ENCODE data around the gene MRM3.

DNA sequence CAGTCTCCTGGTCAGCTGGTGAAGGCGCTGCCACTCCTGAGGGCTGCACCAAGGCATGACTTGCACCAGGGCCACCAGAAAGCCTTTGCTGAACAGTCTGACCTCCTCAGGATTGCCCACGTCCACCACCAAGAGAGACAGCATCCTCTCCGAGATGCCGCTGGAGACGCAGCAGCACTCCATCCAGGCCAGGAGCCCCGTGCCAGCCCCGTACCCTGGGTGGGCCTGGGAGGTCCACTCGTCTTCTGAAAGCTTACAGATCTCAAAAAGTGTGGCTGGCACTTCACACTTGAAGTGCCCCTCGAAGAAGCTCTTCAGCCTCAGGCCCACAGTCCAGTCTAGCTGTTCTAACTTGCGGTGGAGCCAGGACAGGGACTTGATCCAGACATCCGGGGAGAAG is 36.7 kb upstream of the MRM3 start:
- TF ChIP-seq, protein P1, sequence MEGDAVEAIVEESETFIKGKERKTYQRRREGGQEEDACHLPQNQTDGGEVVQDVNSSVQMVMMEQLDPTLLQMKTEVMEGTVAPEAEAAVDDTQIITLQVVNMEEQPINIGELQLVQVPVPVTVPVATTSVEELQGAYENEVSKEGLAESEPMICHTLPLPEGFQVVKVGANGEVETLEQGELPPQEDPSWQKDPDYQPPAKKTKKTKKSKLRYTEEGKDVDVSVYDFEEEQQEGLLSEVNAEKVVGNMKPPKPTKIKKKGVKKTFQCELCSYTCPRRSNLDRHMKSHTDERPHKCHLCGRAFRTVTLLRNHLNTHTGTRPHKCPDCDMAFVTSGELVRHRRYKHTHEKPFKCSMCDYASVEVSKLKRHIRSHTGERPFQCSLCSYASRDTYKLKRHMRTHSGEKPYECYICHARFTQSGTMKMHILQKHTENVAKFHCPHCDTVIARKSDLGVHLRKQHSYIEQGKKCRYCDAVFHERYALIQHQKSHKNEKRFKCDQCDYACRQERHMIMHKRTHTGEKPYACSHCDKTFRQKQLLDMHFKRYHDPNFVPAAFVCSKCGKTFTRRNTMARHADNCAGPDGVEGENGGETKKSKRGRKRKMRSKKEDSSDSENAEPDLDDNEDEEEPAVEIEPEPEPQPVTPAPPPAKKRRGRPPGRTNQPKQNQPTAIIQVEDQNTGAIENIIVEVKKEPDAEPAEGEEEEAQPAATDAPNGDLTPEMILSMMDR (IDR thresholded peaks at IDR 0.05) = no peak
- no peak for TF ChIP-seq POLR2AphosphoS5 (IDR thresholded peaks at IDR 0.05)
- TF ChIP-seq POLR2A (IDR thresholded peaks at IDR 0.05) = no peak
